Heart left ventricle (tissue), 16 donors: ENCODE results near the gene PTPRJ. TPM values are rescaled to one million over a fixed set of nuclear protein-coding genes. Genes with fewer than 3 reads are reported as not detected.

Experiments
- ATAC-seq, 4 donors: fragments of 200-7000 bp; cut with Tn5 transposase; one replicate each; pipeline ENCODE4 v1.9.1; 2020 to 2022; ENCODE audit warnings: moderate library complexity in 4 of 4, mild to moderate bottlenecking in 3 of 4, moderate number of reproducible peaks in 1 of 4
- DNase-seq, 5 donors: peaks; one replicate each; pipeline ENCODE4 v3.0.0-alpha.2; 2020
- H3K27ac ChIP-seq, 12 donors: fragments of 200-600 bp; sonication (generic) in 4 of 12; one replicate each; pipeline versions ENCODE4 v1.5.0 to v1.8.0; 2016 to 2022; ENCODE audit warnings: mild to moderate bottlenecking in 2 of 12
- H3K27me3 ChIP-seq, 9 donors: fragments of 200-600 bp; sonication (generic) in 2 of 9; one replicate each; pipeline versions ENCODE4 v1.5.1 to v1.8.0; 2016 to 2022; ENCODE audit warnings: mild to moderate bottlenecking in 3 of 9
- H3K36me3 ChIP-seq, 9 donors: fragments of 200-600 bp; sonication (generic) in 2 of 9; one replicate each; pipeline versions ENCODE4 v1.5.0 to v1.8.0; 2018 to 2022; ENCODE audit warnings: mild to moderate bottlenecking in 2 of 9
- H3K4me1 ChIP-seq, 12 donors: fragments of 200-600 bp; sonication (generic) in 4 of 12; one replicate each; pipeline versions ENCODE4 v1.5.0 to v1.8.0; 2016 to 2022; ENCODE audit warnings: mild to moderate bottlenecking in 3 of 12
- H3K4me3 ChIP-seq, 12 donors: fragments of 200-600 bp; sonication (generic) in 4 of 12; one replicate each; pipeline versions ENCODE4 v1.5.0 to v1.8.0; 2017 to 2022; ENCODE audit warnings: mild to moderate bottlenecking in 9 of 12, moderate library complexity in 4 of 12
- H3K9me3 ChIP-seq, 12 donors: fragments of 200-600 bp; sonication (generic) in 4 of 12; one replicate each; pipeline versions ENCODE4 v1.5.0 to v1.8.0; 2016 to 2022; ENCODE audit warnings: mild to moderate bottlenecking in 1 of 12
- CTCF ChIP-seq, 12 donors: fragments of 200-600 bp; sonication (generic) in 4 of 12; IDR thresholded peaks; one replicate each; pipeline versions ENCODE4 v1.5.0 to v1.8.0; 2018 to 2022; ENCODE audit warnings: antibody characterized with exemption in 12 of 12, mild to moderate bottlenecking in 5 of 12
- POLR2A ChIP-seq, 2 donors: fragments of 450-650 bp; IDR thresholded peaks; one replicate each; pipeline ENCODE4 v1.6.1; 2017; ENCODE audit warnings: antibody characterized with exemption in 2 of 2, mild to moderate bottlenecking in 2 of 2, moderate library complexity in 2 of 2
- WGBS, 4 donors: extraction: QIAGEN DNeasy Blood & Tissue Kit in 2 of 4; methylation state at CpG; one replicate each; pipeline versions ENCODE4 v1.1.5 to v1.1.7; 2013 to 2018; 5-methylcytosine and 5-hydroxymethylcytosine counted together
- intact Hi-C, 10 donors: fragments of 100-400 bp; cut with DNase I; formaldehyde crosslinking; loops; one replicate each; pipeline versions ENCODE4 v1.11.1 to v1.14.2; 2022
- polyA plus RNA-seq, 2 donors: library from polyadenylated mRNA; stranded (reverse); fragments of 200-250 nt; gene quantifications; one replicate each; pipeline ENCODE4 v1.2.3, GENCODE V29; 2013
- total RNA-seq, 9 donors: library from RNA; depleted of rRNA in 2 of 9; stranded (reverse); fragments of >200 nt in 2 of 9; fragmentation: NEBNext Ultra II Directional in 3 of 9; extraction: Animal tissue kit (Norgen Biotek cat#: 25700) in 3 of 9; gene quantifications; one replicate each; pipeline versions ENCODE4 v1.1.0 to v1.2.4, GENCODE V29; 2016 to 2023
- donor health status: ischemic (EF 13 %, LVEDD 7.1; RV severe dilation, severe dysfunction).
- donor health status: healthy with polysubstance abuse.
- donor health status: DM: no; HTN: yes; CAD: no.
- donor health status: DM: no; HTN: no; CAD: no.
- donor health status: ischemic (EF 25% LVEDD 6.9; RV normal size, moderate dysfunction).
- donor health status: ischemic (EF 25% LVEDD 5.7; RV mildly dilated, moderate dysfunction).
- donor health status: healthy.
- donor health status: DM: yes; HTN: yes; CAD: no.
- donor health status: ischemic (EF 35%, LVEDD 5.7; RV mildly dilated, moderate dysfunction).
- donor health status: nonischemic (EF 11% LVEDD 7.7; RV severe dilation, severe dysfunction).
- donor health status: DM: yes; HTN: yes; CAD: no.
- donor health status: PGD.
- donor health status: ischemic (EF 29% LVEDD 5.4; RV normal size, mild dysfunction).
- donor health status: nonischemic (EF 23%, LVEDD 6.1; RV moderate dilation, normal function).

The PTPRJ gene
- total and polyA plus RNA-seq, 11 donors, result 1.2 to 39.0 (median 6.3) TPM

GRCh38 chr11:48047616-48048015 lies 67.3 kb downstream of the PTPRJ start:
- no peak for ATAC-seq
- Histone ChIP-seq H3K9me3 (no peaks in the 10 kb centered on the region), H3K4me1 (peaks cover 0 to 85% (median 4%) of the 10 kb centered on the region in 12 donors), H3K4me3 (no peak overlapping the region), H3K36me3 (no peaks in the 10 kb centered on the region), H3K27me3 (no peaks in the 10 kb centered on the region), H3K27ac (no peak overlapping the region)
- TF ChIP-seq POLR2A (IDR thresholded peaks at IDR 0.05) (no peak), CTCF (IDR thresholded peaks at IDR 0.05) (no peak)
- no peak for DNase-seq
- WGBS, 4 donors, result 80 to 88% (median 84%) methylated on average over 8 of the region's 8 CpGs
- intact Hi-C loops, result loop anchor here in 2 of 10 donors (5.0 to 10.0 kb wide), 2 partner anchors 45 to 57 kb away; no protein-coding TSS in a partner anchor

- H3K27me3 ChIP-seq, result no peaks in the 10 kb centered on the region
- DNase-seq (no peak), ATAC-seq (peak in 1 of 4 donors; percentile 17)
- peaks cover 0 to 80% (median 4%) of the 10 kb centered on the region in 12 donors for H3K4me1 ChIP-seq
- intact Hi-C loops, result loop anchor here in 2 of 10 donors (5.0 to 10.0 kb wide), 2 partner anchors 47 to 56 kb away; no protein-coding TSS in a partner anchor
- no peaks in the 10 kb centered on the region for H3K9me3 ChIP-seq
- no peaks in the 10 kb centered on the region for H3K36me3 ChIP-seq
- no peak overlapping the region for H3K4me3 ChIP-seq
- TF ChIP-seq POLR2A (IDR thresholded peaks at IDR 0.05), result no peak
- no peak for TF ChIP-seq CTCF (IDR thresholded peaks at IDR 0.05)
- H3K27ac ChIP-seq, result no peak overlapping the region
- 67 to 88% (median 79%) methylated on average over 5 to 6 of the region's 6 CpGs for WGBS, 4 donors
Observed at GRCh38 chr11:48049036-48049435, 68.7 kb downstream of the PTPRJ start.

- Histone ChIP-seq H3K9me3 (no peaks in the 10 kb centered on the region), H3K27me3 (no peaks in the 10 kb centered on the region), H3K36me3 (no peaks in the 10 kb centered on the region), H3K27ac (no peak overlapping the region), H3K4me1 (peaks cover 0 to 79% (median 4%) of the 10 kb centered on the region in 12 donors), H3K4me3 (no peak overlapping the region)
- no peak for TF ChIP-seq POLR2A (IDR thresholded peaks at IDR 0.05)
- no peak for TF ChIP-seq CTCF (IDR thresholded peaks at IDR 0.05)
- peak in 1 of 4 donors; percentile 42 for ATAC-seq
- 81 to 92% (median 89%) methylated on average over 3 of the region's 3 CpGs for WGBS, 4 donors
- no peak for DNase-seq
- intact Hi-C loops, result no loop called here
Observed at GRCh38 chr11:48050304-48050703, 69.9 kb downstream of the PTPRJ start.

GRCh38 chr11:48051217-48051830 lies 71.0 kb downstream of the PTPRJ start:
- H3K9me3 ChIP-seq, result no peaks in the 10 kb centered on the region
- no peaks in the 10 kb centered on the region for H3K36me3 ChIP-seq
- no peak for DNase-seq
- 80 to 92% (median 89%) methylated on average over 7 of the region's 7 CpGs for WGBS, 4 donors
- H3K27ac ChIP-seq, result no peak overlapping the region
- intact Hi-C loops, result no loop called here
- no peaks in the 10 kb centered on the region for H3K27me3 ChIP-seq
- no peak for ATAC-seq
- TF ChIP-seq CTCF (IDR thresholded peaks at IDR 0.05) (no peak), POLR2A (IDR thresholded peaks at IDR 0.05) (no peak)
- H3K4me1 ChIP-seq, result peaks cover 0 to 79% (median 4%) of the 10 kb centered on the region in 12 donors
- H3K4me3 ChIP-seq, result no peak overlapping the region
